Measurements from ENCODE around the gene MBOAT2.

MBOAT2 gene

DNA sequence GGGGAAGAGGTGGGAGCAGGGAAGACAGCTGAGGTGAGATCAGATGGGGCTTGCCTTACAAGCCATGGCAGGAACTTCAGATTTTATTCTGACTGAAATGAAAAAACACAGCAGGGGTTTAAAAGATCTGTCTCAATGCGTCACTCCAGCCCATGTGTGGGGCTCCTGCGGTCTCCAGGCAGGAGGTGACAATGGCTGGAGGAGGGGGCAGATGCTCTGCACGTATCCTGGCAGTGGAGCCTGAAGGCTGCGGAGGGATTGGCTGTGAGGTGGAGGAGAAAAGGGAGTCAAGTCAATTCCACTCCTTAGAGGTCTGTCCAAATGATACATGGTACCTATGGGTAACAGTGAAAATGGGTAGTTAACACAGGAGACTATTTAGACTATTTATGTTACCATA lies 125.6 kb downstream of the MBOAT2 start:
- Histone ChIP-seq H3K4me2 (ENCODE audit: low read depth, low read length, poor library complexity, severe bottlenecking) (no peak overlapping the region), H3K4me3 (ENCODE audit: insufficient read depth, low read length, poor library complexity, severe bottlenecking) (no peak overlapping the region), H3K9me2 (replicated peaks; ENCODE audit: insufficient read depth, low read length) (no peaks in the 10 kb centered on the region), H2AFZ (ENCODE audit: low read depth, low read length, severe bottlenecking) (no peak overlapping the region), H3K79me2 (ENCODE audit: insufficient read depth, low read length) (no peaks in the 10 kb centered on the region), H3K36me3 (ENCODE audit: low read length) (no peaks in the 10 kb centered on the region), H4K20me1 (ENCODE audit: low read depth, low read length) (no peaks in the 10 kb centered on the region), H3K27ac (ENCODE audit: low read depth, low read length) (no peak overlapping the region), H3F3A (ENCODE audit: insufficient read depth) (no peaks in the 10 kb centered on the region), H3K9me3 (ENCODE audit: insufficient read depth, low read length) (no peaks in the 10 kb centered on the region), H3K9ac (ENCODE audit: low read length) (no peak overlapping the region), H3K27me3 (ENCODE audit: low read length) (no peaks in the 10 kb centered on the region)
- TF ChIP-seq, protein P1, sequence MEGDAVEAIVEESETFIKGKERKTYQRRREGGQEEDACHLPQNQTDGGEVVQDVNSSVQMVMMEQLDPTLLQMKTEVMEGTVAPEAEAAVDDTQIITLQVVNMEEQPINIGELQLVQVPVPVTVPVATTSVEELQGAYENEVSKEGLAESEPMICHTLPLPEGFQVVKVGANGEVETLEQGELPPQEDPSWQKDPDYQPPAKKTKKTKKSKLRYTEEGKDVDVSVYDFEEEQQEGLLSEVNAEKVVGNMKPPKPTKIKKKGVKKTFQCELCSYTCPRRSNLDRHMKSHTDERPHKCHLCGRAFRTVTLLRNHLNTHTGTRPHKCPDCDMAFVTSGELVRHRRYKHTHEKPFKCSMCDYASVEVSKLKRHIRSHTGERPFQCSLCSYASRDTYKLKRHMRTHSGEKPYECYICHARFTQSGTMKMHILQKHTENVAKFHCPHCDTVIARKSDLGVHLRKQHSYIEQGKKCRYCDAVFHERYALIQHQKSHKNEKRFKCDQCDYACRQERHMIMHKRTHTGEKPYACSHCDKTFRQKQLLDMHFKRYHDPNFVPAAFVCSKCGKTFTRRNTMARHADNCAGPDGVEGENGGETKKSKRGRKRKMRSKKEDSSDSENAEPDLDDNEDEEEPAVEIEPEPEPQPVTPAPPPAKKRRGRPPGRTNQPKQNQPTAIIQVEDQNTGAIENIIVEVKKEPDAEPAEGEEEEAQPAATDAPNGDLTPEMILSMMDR (IDR thresholded peaks at IDR 0.05; ENCODE audit: insufficient read depth, low read length, poor library complexity, severe bottlenecking), result no peak
- TF ChIP-seq EZH2phosphoT487 (conservative IDR thresholded peaks at IDR 0.05; ENCODE audit: low read length), result no peak

DNA sequence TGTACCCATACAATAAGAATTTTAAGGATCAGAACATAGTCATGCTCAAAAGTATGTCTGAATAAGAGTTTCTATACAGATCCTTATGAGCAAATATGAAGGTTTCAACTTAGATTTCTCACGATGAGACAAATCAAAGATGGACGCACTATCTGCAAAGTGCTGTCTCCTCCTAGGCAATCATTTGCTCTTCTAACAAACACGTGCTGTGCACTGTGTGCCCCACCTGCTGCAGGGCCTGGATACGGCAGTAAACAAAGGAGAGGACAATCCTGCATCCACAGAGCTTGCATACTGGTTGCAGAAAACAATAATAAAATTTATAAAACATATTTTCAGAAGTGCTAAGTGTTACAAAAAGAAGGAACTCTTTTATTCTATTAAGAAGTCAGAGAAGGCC lies 126.2 kb downstream of the MBOAT2 start:
- Histone ChIP-seq H3F3A (ENCODE audit: insufficient read depth) (no peaks in the 10 kb centered on the region), H3K27ac (ENCODE audit: low read depth, low read length) (no peak overlapping the region), H3K36me3 (ENCODE audit: low read length) (no peaks in the 10 kb centered on the region), H3K9me3 (ENCODE audit: insufficient read depth, low read length) (no peaks in the 10 kb centered on the region), H2AFZ (ENCODE audit: low read depth, low read length, severe bottlenecking) (no peak overlapping the region), H3K4me3 (ENCODE audit: insufficient read depth, low read length, poor library complexity, severe bottlenecking) (no peak overlapping the region), H3K79me2 (ENCODE audit: insufficient read depth, low read length) (no peaks in the 10 kb centered on the region), H3K9me2 (replicated peaks; ENCODE audit: insufficient read depth, low read length) (no peaks in the 10 kb centered on the region), H4K20me1 (ENCODE audit: low read depth, low read length) (no peaks in the 10 kb centered on the region), H3K4me2 (ENCODE audit: low read depth, low read length, poor library complexity, severe bottlenecking) (no peak overlapping the region), H3K9ac (ENCODE audit: low read length) (no peak overlapping the region), H3K27me3 (ENCODE audit: low read length) (no peaks in the 10 kb centered on the region)
- no peak for TF ChIP-seq EZH2phosphoT487 (conservative IDR thresholded peaks at IDR 0.05; ENCODE audit: low read length)

- TF ChIP-seq, protein P1 (IDR thresholded peaks at IDR 0.05; ENCODE audit: insufficient read depth, low read length, poor library complexity, severe bottlenecking), result no peak
- no peak overlapping the region for H2AFZ ChIP-seq (ENCODE audit: low read depth, low read length, severe bottlenecking)
- no peaks in the 10 kb centered on the region for H3F3A ChIP-seq (ENCODE audit: insufficient read depth)
- no peaks in the 10 kb centered on the region for H3K79me2 ChIP-seq (ENCODE audit: insufficient read depth, low read length)
- no peak overlapping the region for H3K9ac ChIP-seq (ENCODE audit: low read length)
- no peak overlapping the region for H3K4me3 ChIP-seq (ENCODE audit: insufficient read depth, low read length, poor library complexity, severe bottlenecking)
- no peaks in the 10 kb centered on the region for H3K27me3 ChIP-seq (ENCODE audit: low read length)
- H3K4me2 ChIP-seq (ENCODE audit: low read depth, low read length, poor library complexity, severe bottlenecking), result no peak overlapping the region
- H3K36me3 ChIP-seq (ENCODE audit: low read length), result no peaks in the 10 kb centered on the region
- no peaks in the 10 kb centered on the region for H3K9me3 ChIP-seq (ENCODE audit: insufficient read depth, low read length)
- H3K27ac ChIP-seq (ENCODE audit: low read depth, low read length), result no peak overlapping the region
- H4K20me1 ChIP-seq (ENCODE audit: low read depth, low read length), result no peaks in the 10 kb centered on the region
- H3K9me2 ChIP-seq (replicated peaks; ENCODE audit: insufficient read depth, low read length), result no peaks in the 10 kb centered on the region
These were observed 126.9 kb downstream of the MBOAT2 start for GRCh38 chr2:8876628-8877027.

- H3K9me3 ChIP-seq (ENCODE audit: insufficient read depth, low read length), result no peaks in the 10 kb centered on the region
- H3K79me2 ChIP-seq (ENCODE audit: insufficient read depth, low read length), result no peaks in the 10 kb centered on the region
- no peaks in the 10 kb centered on the region for H4K20me1 ChIP-seq (ENCODE audit: low read depth, low read length)
- H3K9ac ChIP-seq (ENCODE audit: low read length), result no peak overlapping the region
- no peaks in the 10 kb centered on the region for H3K9me2 ChIP-seq (replicated peaks; ENCODE audit: insufficient read depth, low read length)
- H3K27ac ChIP-seq (ENCODE audit: low read depth, low read length), result no peak overlapping the region
- H3K27me3 ChIP-seq (ENCODE audit: low read length), result no peaks in the 10 kb centered on the region
- no peak overlapping the region for H3K4me2 ChIP-seq (ENCODE audit: low read depth, low read length, poor library complexity, severe bottlenecking)
- H3K4me3 ChIP-seq (ENCODE audit: insufficient read depth, low read length, poor library complexity, severe bottlenecking), result no peak overlapping the region
- TF ChIP-seq EZH2phosphoT487 (conservative IDR thresholded peaks at IDR 0.05; ENCODE audit: low read length), result no peak
- TF ChIP-seq, protein P1 (IDR thresholded peaks at IDR 0.05; ENCODE audit: insufficient read depth, low read length, poor library complexity, severe bottlenecking), result peak; percentile 75
- H3K36me3 ChIP-seq (ENCODE audit: low read length), result no peaks in the 10 kb centered on the region
- H2AFZ ChIP-seq (ENCODE audit: low read depth, low read length, severe bottlenecking), result no peak overlapping the region
- no peaks in the 10 kb centered on the region for H3F3A ChIP-seq (ENCODE audit: insufficient read depth)
These were observed 130.6 kb downstream of the MBOAT2 start for GRCh38 chr2:8872821-8873432.

All from SU-DHL-6 (cell line).